NCI-H1092 treated with DMSO at 0.1 percent for 48 hours (cell line): Measurements from ENCODE around the gene SIGLEC9.

ENCODE experiments used
- DNase-seq: peaks from one replicate; lab custom pipeline; 2025; lab: John Stamatoyannopoulos, UW

Gene SIGLEC9

DNA sequence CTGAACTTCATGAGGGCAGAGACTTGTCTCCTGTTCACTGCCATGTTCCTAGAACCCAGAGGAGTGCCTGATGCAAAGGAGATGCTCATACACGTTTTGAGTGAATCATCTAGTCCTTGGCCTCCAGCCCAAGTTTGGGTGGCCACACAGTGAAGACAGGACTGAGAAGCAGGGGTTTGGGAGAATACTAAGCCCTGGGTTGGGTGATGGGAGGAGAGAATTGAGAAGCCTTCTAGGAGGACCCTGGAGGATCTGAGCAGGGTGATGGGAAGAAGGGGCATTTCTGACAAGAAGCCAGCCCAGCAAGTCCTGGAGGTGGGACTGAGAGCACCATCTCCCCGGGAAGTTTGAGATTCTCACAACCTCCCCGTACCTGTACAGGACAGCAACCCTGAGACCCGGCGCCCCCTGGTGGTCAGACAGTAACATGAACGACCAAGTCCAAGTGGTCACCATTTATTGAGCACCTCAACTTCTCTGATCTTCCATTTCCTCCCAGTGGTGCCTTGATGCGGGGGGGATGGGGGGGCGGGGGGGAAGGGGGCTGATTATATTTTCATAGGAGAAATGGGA, 27.5 kb upstream of the SIGLEC9 start:
- no peak for DNase-seq

DNA sequence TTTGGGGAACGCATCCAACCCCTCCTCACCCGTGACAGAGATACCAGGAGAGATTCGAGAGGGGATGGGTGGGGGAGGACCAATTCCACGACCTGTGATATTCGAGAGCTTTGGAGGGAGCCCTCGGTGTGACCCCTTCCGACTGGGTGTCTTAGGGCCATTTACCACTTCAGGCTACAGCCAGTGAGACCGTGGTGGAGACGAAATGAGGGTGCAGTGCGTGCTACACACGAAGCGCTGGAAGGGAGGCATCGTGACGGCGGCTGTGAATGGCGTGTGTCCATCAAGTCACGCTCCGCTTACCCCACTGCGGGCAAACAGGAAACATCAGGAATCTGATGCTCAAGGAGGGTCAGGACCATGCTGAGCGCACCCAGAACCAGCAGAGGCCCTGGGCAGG, 26.9 kb upstream of the SIGLEC9 start:
- DNase-seq, result no peak

DNA sequence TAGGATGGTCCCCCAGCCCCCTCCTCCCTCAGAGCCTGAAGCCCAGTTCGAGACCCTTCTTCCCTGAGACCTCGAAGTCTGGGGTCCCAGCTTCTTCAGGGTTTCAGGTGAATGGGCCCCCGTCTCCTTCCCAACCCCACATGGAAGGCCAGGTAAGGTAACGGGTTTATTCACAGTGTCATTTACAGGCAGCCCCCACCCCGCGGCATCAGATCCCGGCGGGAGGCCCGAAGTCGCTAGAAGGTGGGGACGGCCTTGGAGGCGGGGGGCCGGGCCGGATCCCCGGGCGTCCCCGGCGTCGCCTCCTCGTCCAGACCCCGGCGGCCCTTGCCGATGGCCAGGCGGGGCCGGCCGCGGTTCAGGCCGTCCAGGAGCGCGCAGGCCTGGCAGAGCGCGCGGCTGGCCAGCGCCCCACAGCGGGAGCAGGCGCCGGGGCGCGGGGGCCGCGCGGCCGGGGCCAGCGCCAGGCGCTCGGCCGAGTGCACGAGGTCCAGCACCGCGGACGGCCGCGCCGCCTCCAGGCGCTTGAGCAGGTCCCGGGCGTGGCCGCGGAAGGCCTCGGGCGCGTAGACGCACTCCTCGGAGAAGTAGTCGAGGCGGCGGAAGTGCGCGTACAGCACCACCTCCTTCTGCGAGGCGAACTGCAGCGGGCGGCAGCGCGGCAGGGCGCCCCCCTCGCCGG, 26.2 kb upstream of the SIGLEC9 start:
- DNase-seq, result no peak

DNA sequence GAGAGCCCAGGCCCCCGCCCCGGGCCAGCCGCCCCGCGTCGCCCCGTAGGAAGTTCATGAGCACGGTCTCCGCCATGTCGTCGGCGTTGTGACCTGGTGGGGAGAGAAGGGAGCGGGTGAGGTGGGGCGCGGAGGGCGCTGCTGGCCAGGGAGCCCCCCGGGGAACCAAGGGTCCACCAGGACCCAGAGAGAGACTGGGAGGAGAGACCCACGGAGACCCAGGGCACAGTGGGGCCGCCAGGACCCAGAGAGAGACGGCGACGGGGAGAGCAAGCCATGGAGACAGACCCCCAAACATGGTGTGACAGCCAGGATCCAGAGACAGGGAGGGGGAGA, 25.7 kb upstream of the SIGLEC9 start:
- DNase-seq, result no peak

DNA sequence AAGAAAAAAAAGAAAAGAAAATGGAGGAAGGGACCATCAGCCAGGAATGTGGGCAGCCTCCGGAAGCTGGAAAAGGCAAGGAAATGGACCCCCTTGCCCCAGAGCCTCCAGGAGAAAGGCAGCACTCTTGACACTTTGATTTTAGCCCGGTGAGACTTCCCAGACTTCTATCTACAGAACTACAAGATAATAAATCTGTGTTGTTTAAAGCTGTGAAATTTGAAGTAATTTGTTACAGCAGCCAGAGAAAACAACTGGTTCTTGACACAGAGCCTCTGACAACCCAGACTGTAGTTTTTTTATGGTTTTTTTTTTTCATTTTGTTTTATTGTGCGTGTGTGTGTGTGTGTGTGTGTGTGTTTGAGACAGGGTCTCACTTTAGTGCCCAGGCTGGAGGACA, 24.1 kb upstream of the SIGLEC9 start:
- no peak for DNase-seq

DNA sequence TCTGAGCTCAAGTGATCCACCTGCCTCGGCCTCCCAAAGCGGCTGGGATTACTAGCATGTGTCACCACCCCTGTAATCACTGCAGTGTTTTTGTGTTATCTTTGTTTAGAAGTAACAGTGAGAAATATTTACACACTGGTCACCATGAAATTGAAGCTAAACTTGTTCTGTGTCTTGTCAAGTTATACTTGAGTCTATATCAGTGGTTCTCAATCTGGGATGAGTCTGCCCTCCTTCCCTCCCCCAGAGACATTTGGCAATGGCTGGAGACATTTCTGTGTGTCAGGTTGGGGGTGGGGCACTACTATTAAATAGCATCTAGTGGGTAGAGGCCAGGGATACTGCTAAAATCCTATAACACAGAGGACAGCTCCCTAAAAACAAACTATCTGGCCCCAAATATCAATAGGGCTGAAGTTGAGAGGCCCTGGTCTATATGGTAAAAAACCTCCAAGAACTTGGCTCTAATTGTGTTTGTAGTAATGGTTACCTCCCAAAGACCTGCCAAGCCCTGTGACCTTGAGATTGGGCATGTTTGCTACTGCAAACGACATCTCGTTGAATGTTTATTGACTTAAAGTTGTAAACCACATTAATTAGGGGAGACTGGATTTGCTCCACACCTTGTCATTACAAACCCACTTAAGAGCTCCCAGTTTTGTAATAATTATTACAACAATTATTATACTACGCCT, 23.4 kb upstream of the SIGLEC9 start:
- no peak for DNase-seq

DNA sequence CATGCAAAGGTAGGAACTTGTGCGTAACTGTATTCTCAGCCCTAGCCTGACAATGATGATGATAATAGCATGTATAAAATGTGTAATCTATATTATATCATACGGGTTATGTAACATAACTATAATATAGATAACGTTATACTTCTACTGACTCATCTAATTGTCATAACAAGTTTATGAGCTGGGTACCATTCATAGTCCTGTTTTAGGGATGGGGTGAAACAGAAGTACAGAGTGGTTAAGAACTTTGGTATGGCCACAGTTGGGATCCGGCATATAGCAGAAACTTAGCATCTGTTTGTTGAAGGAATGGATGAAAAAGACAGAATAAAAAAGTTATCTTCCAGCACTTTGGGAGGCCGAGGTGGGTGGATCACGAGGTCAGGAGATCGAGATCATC, 21.7 kb upstream of the SIGLEC9 start:
- DNase-seq, result no peak

DNA sequence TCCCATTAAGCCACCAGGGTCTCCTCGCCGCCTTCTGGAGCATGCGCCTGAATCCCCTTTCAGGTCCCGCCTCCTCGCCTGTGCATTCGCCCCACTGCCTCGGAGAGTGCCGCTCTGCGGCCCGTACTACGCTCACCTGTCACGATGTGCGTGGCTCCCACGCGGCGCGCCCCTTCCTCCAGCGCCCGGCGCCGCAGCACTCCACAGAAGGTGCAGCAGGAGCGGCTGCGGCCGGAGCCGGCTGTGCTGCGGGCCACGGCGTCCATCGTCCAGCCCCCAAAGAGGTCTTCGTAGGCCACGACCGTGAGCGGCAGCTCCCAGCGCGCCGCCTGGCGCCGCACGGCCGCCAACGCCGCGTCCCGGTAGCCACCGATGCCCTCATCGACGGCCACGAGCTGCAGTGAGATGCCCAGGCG, 20.8 kb upstream of the SIGLEC9 start:
- no peak for DNase-seq

DNA sequence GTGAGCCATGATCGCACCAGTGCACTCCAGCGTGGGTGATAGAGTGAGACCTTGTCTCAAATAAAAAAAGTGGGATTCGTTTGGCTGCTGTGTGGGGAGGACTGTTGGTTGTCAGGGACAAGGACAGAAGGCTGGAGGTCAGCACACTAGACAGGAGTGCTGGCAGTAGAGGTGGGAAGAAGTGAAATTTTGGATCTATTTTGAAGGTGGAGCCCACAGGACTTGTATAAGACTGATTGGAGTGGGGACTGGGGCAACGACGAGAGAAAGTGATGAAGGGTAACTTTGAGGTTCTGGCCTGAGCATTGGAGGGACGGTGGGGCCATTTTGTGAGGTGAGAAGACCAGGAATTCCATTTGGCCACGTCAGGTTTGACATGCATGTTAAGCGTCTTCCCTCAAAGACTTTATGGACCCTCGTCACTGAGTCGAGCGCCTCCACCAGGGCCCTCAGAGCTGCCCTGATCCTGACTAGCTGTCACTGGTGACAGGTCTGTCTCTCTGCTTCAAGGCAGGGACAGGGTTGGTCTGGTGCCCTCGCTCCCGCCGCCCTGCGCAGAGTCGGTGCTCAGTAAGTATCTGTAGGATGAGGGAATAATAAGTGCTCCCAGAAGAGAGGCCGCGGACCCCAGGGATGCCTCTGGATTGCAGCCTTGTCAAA, 17.2 kb upstream of the SIGLEC9 start:
- no peak for DNase-seq

DNA sequence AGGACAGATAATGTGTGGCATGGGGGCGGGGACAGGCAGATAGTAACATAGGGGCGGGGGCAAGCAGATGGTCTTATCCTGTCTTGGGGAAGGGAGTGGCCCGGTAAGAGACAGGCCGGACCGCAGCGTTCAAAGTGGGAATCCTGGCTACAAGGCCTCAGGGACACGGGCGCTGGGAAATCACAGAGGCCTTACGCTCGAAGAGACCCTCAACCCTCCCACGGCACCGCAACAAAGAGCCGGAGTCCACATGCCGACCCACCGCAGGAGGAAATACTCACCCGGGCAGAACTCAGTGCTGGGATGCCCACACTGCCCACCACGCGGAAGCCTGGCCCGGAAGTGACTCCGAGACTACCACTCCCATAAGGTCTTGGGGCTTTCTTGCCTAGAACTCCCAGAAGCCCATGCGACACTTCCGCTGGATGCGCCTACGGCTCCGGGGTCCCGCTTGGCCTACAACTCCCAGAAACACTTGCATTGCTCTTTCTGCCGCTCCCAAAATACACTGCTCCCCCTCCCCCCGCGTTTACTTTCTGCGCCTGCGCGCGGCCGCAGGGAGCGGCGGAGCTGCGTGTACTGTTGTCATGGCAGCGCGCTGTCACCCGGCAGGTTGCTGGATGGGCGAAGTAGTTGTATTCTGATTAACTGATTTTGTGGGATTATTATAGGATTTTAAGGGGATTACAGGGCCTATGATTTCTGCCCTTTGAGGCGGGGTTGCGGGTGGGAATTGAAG, 16.5 kb upstream of the SIGLEC9 start, which contains the start of gene CTU1:
TSS of gene CTU1 (minus strand) at position 344 of the 739 bp plus-strand sequence. CDS start 3,840 bp downstream, outside the sequence.
- DNase-seq, result peak; percentile 96

DNA sequence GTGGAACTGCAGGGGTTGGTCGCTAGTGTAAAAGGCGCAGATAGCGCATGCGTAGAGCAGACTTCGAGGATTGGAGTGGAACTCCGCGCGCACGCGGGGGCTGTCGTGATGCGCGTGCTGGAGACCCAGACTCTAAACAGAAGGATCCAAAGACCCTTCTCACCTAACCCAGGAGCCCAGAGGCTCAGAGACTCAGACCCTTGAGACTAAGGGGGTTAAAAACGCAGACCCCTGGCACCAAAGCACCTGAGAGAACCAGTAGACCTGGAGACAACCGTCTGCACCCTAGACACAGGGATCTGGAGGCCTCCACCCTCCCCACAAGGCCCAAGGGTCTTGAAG, 15.9 kb upstream of the SIGLEC9 start:
- peak; percentile 86 for DNase-seq

DNA sequence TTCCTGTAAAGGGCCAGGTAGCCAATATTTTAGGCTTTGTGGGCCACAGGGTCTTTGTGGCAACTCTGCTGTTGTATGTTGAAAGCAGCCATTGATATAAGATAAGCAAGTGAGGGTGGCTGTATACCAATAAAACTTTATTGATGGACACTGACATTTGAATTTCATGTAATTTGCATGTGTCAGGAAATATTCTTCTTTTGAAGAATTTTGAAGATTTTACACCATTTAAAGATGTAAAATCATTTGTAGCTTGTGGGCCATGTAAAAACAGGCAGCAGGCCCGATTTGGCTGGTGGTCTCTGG, 14.1 kb upstream of the SIGLEC9 start:
- DNase-seq, result no peak

DNA sequence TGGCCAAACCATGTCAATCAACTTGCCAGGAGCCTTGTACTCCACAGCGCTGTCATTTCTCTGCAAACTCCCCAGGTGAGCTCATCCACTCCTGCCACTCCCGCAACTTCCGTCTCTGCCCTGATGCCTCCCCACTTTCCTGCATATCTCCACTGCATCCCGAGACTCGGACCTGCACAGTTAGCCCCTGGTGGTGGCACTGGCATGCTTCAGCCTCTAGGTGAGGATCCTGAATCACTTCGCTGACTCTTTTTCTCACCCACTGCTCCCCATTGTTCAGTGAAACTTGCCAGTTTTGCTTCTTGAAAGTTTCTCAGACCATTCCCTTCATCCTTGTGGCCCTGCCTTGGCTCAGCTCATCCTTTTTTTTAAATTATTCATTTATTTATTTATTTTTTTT, 13.1 kb upstream of the SIGLEC9 start:
- no peak for DNase-seq

DNA sequence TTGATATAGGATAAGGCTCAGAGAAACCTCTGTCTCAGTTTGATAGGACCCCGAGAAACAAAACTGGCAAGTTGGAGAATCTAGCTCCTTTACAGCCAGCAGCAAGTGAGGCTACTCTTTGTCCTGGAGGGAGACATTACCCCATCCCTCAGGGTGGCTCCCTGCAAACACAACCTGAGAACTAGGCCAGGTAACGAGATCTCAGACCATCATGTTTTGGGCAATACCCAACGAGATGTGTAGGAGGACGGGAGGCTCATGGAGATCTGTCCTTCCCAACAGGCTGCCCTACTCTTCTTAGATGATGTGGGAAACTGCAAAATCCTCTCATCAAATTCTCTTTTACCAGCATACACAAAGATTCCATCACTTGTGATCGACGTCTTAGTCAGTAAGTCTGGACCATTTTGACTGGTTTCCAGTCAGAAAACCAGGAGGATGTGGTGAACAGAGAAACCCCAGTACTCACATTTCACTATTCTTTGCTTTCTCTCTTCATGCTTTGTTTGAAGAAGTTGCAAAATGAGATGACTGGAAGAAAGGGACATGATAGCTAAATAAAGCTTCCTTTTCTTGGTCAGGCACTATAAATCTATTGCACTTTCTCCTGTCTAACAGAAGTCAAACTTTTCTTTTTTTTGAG, 10.5 kb upstream of the SIGLEC9 start:
- no peak for DNase-seq

DNA sequence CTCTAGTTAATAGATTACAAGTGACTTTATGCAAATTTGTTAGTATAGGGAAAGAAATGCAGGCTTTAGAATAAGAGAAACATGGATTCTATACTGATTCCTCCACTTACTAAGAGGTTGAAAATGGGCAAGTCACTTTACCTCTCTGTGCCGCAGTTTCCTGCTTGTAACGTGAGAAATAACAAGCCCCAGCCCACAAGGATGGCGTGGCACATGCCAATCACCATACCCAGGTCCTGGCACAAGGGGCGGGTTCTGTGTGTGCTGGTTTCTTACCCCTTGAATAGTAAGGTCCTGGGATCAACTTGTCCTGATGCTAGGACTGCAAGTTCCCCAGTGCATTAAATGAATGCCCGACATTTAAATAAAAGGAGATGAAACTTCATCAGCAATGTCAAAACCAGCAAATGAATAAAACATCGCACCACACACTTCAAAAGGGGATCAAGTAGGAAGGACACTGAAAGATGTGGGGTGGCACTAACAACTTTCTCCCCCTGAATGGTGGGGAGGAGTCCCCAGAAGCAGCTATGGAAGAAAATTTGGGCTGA, 7.9 kb upstream of the SIGLEC9 start:
- no peak for DNase-seq

DNA sequence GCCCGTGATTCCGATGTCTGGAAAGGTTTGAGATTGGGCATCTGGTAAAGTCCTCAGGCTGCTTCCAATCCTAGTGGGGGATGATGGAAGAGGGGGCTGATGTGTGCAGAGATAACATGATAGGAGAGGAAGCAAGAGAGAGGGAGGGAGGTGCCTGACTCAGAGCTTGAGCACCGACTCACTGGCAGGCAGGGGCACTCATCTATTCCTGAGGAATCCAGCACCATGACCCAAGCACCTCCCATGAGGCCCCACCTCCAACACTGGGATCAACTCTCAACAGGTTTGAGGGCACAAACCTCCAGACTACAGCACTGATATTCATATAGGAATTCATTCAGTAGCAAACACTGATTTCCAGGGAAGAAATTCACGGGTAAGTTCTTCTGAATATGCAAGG, 5.6 kb upstream of the SIGLEC9 start:
- no peak for DNase-seq

DNA sequence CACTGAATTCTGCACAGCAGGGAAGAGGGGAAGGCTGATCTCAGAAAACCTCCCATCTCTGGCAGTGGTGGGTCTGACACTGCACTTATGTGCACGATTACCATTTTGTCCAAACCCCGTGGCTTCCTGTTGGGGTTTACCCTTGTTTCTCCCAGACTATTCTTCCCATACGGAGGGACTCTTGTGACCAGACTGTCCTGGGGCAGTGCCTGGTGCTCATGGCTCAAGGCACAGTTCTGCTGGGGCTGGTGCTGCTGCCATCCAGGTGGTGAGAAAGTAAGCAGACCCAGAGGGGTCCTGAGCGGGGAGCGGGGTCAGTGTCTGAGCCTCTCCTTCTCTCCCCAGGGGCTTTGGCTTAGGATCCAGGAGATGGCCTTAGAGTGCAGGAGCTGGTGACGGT, 5.1 kb upstream of the SIGLEC9 start:
- no peak for DNase-seq

DNA sequence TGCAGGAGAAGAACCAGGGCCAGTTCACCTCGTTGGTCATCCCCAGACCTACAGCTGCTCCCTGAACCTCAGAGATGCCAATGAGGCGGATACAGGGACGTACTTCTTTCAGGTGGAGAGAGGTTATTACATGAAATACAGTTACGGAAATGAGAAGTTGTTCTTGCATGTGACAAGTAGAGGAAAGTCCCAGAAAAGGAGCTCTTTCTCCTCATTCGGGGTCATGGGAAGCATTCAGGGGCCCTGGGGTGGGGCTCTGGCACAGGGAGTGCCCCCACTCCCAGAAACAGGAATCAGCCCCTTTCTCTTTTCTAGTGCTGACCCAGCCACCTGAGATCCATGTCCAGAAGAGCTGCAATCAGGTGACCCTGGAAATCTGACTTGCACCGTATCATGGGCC, 4.5 kb upstream of the SIGLEC9 start:
- no peak for DNase-seq

DNA sequence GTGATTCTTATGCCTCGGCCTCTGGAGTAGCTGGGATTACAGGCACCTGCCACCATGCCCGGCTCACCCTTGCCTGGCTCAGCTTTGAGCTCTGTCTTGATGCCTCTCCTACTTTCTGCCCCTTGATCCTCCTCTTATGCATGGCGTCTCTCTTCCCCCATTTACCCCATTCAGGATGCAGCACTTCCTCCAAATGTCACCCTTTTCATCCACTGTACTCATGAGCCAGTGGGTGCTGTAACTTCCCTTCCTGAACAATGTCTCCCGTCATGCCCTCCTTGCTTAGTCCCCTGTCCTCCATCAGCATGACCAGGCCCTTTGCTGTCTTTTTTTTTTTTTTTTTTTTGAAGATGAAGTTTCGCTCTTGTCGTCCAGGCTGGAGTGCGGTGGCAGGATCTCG, 3.4 kb upstream of the SIGLEC9 start:
- DNase-seq, result no peak

DNA sequence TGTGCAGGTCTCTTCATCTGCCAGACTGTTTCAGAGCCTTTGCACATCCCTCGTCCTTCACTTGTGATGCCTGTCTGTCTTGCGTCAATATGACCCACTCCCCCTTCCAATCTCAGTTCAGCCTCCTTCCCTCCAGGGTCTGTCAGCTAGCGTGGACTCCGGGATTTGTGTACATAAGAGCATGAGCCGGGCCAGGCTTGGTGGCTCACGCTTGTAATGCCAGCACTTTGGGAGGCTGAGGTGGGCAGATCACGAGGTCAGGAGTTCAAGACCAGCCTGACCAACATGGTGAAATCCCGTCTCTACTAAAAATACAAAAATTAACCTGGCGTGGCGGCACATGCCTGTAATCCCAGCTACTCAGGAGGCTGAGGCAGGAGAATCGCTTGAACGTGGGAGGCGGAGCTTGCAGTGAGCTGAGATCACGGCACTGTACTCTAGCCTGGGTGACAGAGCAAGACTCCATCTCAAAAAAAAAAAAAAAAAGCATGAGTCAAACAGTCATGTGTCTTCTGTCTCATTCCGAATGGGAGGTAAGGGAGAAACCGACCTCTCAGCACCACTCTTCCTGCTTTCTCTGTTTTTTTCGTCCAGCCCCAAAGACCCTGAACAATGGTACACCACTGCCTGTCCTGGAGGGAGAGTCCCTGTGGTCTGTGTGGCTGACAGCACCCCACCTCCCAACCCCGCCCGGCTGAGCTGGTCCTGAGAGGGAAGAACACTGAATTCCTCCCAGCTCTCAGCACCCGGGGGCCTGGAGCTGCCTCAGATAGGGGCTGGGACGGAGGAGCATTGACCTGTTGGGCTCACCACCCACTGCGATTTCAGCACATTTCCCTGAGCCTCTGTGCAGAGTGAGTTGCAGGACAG, 2.4 kb upstream of the SIGLEC9 start:
- no peak for DNase-seq

DNA sequence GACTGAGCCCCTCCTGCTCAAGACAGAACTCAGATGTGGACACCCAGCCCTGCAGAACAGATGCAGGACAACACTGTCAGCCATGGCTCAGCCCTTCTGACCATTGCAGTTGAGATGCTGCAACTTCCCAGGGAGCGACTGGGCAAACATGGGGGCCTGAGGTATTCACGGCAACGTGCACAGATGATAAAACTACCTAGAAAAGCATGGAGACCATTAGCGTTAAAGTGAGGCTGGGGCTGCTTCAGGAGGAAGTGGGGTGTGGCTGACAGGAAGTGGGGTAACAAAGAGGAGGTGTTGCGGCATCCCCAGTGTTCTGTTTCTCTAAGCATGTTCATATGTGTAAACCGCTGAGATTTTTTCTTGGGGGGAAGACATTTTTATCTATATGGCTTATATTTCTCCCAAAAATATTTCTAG, 1.3 kb upstream of the SIGLEC9 start:
- DNase-seq, result no peak
